ENCODE data around the gene SECISBP2L.

DNA sequence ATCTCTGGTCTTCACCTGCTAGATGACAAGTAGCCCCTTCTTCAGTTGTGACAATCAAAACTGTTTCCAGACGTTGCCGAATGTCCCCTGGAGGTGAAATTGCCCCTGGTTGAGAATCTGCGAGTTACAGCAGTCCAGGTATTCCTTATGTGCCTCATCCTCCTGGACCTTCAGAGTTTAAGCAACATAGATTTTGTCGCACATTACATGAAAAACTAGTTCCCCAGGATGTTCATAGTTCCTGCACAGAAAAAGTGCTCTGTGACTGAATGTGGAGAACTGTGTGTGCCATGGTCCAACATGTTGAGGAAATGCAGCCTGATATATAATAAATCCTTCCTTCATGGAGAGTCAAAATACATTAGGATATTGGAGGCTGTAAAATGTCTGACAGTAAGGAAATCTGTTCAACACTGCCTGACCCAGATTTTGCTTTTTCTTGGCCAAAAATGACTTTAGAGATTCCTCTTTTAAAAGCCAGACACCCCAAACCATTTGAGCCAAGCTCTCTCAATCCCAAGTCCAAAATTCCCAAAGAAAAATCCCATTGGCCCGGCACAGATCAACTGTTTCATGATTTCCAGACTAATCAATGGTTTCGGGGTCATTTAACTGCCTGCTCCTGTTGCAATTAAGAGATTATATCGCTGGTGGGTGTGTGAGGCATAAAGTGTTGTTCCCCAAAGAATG lies 62.1 kb downstream of the SECISBP2L start:
- TF ChIP-seq, protein P1, sequence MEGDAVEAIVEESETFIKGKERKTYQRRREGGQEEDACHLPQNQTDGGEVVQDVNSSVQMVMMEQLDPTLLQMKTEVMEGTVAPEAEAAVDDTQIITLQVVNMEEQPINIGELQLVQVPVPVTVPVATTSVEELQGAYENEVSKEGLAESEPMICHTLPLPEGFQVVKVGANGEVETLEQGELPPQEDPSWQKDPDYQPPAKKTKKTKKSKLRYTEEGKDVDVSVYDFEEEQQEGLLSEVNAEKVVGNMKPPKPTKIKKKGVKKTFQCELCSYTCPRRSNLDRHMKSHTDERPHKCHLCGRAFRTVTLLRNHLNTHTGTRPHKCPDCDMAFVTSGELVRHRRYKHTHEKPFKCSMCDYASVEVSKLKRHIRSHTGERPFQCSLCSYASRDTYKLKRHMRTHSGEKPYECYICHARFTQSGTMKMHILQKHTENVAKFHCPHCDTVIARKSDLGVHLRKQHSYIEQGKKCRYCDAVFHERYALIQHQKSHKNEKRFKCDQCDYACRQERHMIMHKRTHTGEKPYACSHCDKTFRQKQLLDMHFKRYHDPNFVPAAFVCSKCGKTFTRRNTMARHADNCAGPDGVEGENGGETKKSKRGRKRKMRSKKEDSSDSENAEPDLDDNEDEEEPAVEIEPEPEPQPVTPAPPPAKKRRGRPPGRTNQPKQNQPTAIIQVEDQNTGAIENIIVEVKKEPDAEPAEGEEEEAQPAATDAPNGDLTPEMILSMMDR (IDR thresholded peaks at IDR 0.05) = no peak
- TF ChIP-seq POLR2A (IDR thresholded peaks at IDR 0.05) = no peak

All from right lobe of liver (tissue), 4 donors.